ENCODE results near the gene METTL13.

The METTL13 gene

DNA sequence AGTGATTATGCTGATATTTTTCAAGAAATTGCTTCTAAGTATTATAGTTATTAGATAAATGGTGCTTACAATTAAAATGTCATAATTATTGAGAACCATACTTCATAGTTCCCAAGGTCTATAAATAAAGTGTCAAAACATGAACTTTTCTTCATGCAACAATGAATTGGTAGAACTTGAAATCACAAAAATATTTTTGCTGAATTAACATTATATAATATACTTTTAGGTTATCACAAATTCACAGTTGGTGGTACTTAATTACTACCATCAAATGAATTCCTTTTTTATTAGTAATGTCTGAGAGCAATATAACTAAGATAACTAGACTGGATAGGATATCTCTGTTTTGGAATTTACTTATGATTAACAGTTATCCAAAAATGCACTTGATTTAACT lies 64.5 kb downstream of the METTL13 start:
- Histone ChIP-seq H3K27ac (no peak overlapping the region), H3K4me3 (no peak overlapping the region)
- no peak for DNase-seq (ENCODE audit: low spot score)
- TF ChIP-seq, protein P1, sequence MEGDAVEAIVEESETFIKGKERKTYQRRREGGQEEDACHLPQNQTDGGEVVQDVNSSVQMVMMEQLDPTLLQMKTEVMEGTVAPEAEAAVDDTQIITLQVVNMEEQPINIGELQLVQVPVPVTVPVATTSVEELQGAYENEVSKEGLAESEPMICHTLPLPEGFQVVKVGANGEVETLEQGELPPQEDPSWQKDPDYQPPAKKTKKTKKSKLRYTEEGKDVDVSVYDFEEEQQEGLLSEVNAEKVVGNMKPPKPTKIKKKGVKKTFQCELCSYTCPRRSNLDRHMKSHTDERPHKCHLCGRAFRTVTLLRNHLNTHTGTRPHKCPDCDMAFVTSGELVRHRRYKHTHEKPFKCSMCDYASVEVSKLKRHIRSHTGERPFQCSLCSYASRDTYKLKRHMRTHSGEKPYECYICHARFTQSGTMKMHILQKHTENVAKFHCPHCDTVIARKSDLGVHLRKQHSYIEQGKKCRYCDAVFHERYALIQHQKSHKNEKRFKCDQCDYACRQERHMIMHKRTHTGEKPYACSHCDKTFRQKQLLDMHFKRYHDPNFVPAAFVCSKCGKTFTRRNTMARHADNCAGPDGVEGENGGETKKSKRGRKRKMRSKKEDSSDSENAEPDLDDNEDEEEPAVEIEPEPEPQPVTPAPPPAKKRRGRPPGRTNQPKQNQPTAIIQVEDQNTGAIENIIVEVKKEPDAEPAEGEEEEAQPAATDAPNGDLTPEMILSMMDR (IDR thresholded peaks at IDR 0.05) = no peak
